C4-2B (cell line): ENCODE data around the gene VSTM4.

Experiments used
- H3K27ac ChIP-seq: fragments of 450-650 bp; 2 replicates; pipeline ENCODE4 v1.5.1; 2017
- ZFX ChIP-seq: fragments of 450-650 bp; IDR thresholded peaks from 2 replicates; pipeline ENCODE4 v1.6.1; 2017
- TF ChIP-seq, protein P1 (sequence below): fragments of 450-650 bp; conservative IDR thresholded peaks from 2 replicates; pipeline ENCODE4 v1.5.1; 2017; ENCODE audit warnings: mild to moderate bottlenecking

The VSTM4 gene

DNA sequence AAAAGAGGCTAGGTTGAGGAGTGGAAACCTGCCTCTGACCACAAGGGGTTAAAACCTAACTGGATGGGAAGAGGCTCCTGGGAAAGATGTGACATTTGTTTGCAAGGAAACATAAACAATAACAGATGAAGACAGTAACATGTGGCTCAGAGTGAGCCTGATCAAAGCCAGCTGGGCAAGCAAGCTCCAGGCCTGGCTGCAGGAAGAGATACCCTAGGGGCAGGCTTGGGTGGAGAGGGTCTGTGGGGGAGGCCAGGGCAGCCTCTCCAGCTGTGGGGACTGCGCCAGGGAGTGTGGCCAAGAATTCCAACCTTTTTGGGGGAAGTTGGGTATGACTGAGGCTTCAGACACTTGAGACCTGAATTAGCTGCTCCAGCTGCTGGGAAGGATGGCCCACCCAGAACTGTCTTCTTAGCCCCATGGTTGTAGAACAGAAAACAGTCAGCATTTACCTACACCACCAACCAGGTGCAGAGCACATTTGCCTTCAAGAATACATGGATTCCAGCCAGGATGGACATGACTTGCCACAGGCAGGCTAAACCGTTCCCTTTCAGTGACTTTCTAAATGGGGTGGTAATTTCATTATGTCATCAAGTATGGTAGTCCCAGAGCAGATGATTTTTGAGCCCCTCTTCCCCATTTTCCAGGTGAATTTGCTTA lies 28.9 kb upstream of the VSTM4 start:
- TF ChIP-seq, protein P1, sequence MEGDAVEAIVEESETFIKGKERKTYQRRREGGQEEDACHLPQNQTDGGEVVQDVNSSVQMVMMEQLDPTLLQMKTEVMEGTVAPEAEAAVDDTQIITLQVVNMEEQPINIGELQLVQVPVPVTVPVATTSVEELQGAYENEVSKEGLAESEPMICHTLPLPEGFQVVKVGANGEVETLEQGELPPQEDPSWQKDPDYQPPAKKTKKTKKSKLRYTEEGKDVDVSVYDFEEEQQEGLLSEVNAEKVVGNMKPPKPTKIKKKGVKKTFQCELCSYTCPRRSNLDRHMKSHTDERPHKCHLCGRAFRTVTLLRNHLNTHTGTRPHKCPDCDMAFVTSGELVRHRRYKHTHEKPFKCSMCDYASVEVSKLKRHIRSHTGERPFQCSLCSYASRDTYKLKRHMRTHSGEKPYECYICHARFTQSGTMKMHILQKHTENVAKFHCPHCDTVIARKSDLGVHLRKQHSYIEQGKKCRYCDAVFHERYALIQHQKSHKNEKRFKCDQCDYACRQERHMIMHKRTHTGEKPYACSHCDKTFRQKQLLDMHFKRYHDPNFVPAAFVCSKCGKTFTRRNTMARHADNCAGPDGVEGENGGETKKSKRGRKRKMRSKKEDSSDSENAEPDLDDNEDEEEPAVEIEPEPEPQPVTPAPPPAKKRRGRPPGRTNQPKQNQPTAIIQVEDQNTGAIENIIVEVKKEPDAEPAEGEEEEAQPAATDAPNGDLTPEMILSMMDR: no peak
- no peak for TF ChIP-seq ZFX
- H3K27ac ChIP-seq: no peak overlapping the region

DNA sequence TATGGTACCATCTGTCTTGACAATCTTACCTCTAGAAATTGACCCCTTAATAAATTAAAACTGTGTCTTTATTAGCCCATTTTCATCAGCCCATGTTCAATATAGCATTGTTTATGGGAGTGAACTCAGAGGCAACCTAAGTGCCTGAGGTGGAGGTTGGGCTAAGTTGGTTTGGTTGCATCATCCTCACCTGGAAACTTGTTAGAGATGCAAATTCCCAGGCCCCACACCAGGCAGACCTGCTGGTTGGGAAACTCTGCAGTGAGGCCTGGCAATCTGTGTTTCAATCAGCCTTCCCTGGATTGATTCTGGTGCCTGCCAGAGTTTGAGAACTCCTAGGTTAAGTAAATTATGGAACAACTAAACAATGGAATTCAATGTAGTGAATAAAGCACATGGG lies 27.9 kb upstream of the VSTM4 start:
- H3K27ac ChIP-seq: no peak overlapping the region
- TF ChIP-seq, protein P1: no peak
- no peak for TF ChIP-seq ZFX

DNA sequence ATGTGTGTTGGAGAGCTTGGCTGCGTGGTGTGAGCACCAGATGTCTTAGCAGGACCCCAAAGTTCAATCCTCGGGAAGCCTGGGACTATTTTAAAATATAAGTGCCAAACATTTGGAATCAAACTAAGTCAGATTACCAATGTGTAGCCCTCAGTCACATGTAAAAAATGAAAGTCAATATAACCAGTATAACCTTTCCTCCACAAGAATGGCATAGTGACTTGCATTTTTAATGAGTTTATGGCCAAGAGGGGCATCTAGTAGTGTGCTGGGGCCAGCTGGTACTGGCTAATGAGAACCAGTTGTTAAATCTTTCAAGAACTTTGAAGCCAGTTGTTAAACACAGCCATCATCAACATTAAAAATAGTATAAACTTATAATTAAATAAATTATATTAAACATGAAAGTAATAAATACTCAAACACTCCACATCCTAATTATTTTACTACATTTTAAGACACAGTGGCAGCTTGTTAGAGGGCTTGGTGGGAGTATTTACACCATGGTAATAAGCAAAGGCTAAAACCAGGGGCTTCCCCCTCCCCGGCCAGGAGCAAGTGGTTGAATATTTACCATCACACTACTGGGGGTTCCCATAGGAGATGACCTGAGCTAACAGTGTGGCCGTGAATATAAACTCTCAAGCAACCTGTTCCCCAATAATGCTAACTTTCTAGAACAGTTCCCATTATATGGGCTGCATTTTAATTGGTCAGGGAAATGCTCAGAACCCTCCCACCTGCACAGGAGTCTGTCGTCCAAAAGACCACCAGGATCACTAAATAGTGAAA lies 26.4 kb upstream of the VSTM4 start:
- TF ChIP-seq, protein P1: no peak
- no peak for TF ChIP-seq ZFX
- no peak overlapping the region for H3K27ac ChIP-seq

DNA sequence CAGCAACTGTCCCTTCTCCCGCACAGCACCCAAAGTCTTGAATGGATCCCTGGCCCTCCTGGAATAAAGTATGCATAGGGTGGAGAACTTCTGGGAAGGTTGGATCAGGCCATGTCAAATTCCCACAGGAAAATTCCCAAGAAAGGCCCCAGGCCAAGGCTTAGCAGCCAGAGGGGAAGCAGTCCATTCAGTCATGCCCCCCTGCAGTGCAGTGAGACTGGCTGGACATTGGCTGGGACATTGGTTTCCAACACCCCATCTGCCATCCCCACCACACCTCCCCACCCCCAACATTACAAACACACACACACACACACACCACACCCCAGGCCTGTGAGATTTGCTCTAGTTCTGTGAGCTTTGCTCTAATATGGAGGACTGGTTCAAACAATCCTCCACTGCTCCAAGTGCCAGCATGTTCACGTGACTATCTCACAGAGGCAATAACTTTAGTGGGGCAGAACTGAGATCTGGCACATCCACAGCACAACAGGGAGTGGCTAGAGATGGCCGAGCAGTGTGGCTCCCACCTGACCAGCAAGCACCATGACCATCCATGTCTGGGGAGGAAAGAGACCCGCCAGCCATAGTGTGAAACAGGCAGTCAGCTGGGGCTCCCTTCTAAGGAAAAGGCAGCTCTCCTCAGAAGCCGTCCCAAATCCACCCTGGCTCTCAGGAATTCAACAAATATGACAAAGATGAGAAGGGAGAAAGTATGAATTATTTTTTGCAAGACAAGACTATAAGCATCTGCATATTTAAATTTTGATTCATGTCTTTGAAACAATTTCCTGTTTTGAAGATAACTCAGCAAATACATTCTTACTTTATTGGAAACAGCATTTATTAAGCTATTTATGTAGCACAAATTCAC lies 25.2 kb upstream of the VSTM4 start:
- TF ChIP-seq, protein P1: no peak
- TF ChIP-seq ZFX: no peak

DNA sequence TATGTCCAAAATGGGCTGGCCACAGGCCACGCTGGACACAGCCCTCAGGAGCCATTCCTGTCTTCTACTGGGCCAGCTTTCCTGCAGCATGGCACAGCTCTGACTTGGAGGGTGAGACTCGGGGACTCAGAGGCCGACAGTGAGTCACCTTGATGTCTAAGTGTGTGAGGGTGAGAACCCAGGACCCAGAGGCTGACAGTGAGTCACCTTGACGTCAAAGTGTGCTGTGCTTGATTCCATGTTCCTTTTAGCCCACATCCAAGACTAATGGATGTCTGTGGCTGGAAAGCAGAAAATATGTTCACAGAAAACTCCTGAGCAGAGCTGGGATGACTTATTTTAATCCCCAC lies 24.5 kb upstream of the VSTM4 start:
- no peak for TF ChIP-seq ZFX
- TF ChIP-seq, protein P1: no peak
- H3K27ac ChIP-seq: no peak overlapping the region

More for the DNA sequence above, 25.2 kb upstream of the VSTM4 start:
- H3K27ac ChIP-seq: no peak overlapping the region

DNA sequence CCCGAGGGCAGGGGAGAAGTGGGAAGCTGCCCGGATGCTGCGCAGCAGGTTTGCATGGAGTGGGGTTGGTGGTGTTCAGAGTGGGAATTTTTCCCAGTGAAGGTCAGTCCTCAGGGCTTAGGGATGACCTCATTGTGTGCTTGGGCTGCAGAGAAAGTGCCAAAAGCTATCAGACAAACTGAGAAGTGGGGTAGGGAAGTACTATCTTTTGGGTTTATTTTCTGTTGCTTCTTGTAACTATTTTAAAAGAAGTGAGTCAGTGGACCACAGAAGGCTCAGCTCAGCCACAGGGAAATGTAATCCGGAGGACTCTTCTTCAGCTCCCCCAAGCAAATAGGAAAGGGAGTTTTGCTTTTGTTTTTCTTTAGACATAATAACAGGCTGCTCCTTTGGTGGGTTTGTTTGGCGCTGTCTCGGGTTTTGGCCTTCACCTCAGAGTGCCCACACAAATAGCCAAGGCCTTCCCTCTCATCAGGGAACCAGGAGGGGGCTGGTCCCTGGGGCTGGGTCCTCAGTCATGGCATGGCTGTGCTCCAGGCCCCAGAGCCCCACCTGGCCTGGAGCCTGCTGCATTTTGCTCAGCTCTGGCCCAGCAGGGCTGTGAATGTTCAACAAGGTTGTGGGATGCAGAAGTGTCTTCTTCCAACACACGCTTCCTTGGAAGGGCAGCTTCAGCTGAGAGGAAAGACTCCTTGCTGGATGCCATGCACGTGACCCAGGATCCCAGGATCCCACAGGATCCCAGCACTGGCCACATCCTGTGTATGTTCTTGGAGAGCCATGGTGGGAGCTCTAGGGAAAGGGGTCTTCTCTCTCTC lies 23.9 kb upstream of the VSTM4 start:
- no peak overlapping the region for H3K27ac ChIP-seq
- TF ChIP-seq ZFX: no peak
- TF ChIP-seq, protein P1: no peak
